Measurements from ENCODE around the gene PIANP. TPM values are rescaled to one million over a fixed set of nuclear protein-coding genes. Genes with fewer than 3 reads are reported as not detected.

The PIANP gene
- total and polyA plus RNA-seq, 2 experiments from 2014 or later = 0.36 to 5.0 TPM

GRCh38 chr12:6672143-6672542 is 28.5 kb downstream of the PIANP start:
- no peak for TF ChIP-seq CTCF (IDR thresholded peaks at IDR 0.05; ENCODE audit: low read depth, low read length)
- Histone ChIP-seq H3K27ac (no peak overlapping the region), H3K9me3 (ENCODE audit: low read depth) (no peaks in the 10 kb centered on the region), H3K4me3 (no peak overlapping the region), H3K4me1 (ENCODE audit: low read depth) (no peaks in the 10 kb centered on the region), H3K36me3 (peaks cover 88% of the 10 kb centered on the region), H3K27me3 (no peaks in the 10 kb centered on the region)
- DNase-seq (ENCODE audit: low read depth in 1 of 2, low spot score in 1 of 2) = no peak

- no peak for DNase-seq (ENCODE audit: low read depth in 1 of 2, low spot score in 1 of 2)
- H3K4me3 ChIP-seq = no peak overlapping the region
- peaks cover 55% of the 10 kb centered on the region for H3K36me3 ChIP-seq
- H3K9me3 ChIP-seq (ENCODE audit: low read depth) = no peaks in the 10 kb centered on the region
- no peaks in the 10 kb centered on the region for H3K27me3 ChIP-seq
- TF ChIP-seq CTCF (IDR thresholded peaks at IDR 0.05; ENCODE audit: low read depth, low read length) = no peak
- no peak overlapping the region for H3K27ac ChIP-seq
- no peaks in the 10 kb centered on the region for H3K4me1 ChIP-seq (ENCODE audit: low read depth)
These were observed 32.9 kb downstream of the PIANP start for GRCh38 chr12:6667559-6668210.

DNA sequence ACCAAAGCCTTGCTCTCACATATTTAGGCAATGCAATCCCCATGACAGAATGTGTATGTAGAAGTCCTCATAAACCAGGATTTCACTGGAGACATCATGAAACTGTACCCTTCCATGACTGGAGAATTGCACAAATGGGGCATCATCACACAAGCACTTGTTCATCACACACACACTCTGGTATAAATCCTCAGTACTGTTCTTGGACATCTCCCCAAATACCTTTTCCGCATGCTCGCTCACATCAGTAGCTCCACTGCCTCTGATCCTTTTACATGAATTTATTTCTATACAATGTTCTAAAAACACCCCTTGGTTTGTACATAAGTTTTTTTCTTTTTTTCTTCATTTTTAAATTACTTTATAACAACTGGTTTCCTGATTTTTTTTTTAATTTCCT is 34.4 kb downstream of the PIANP start:
- no peak for TF ChIP-seq CTCF (IDR thresholded peaks at IDR 0.05; ENCODE audit: low read depth, low read length)
- no peaks in the 10 kb centered on the region for H3K27me3 ChIP-seq
- DNase-seq (ENCODE audit: low read depth in 1 of 2, low spot score in 1 of 2) = no peak
- H3K27ac ChIP-seq = no peak overlapping the region
- peaks cover 7% of the 10 kb centered on the region for H3K4me1 ChIP-seq (ENCODE audit: low read depth)
- no peaks in the 10 kb centered on the region for H3K9me3 ChIP-seq (ENCODE audit: low read depth)
- no peak overlapping the region for H3K4me3 ChIP-seq
- peaks cover 40% of the 10 kb centered on the region for H3K36me3 ChIP-seq

DNA sequence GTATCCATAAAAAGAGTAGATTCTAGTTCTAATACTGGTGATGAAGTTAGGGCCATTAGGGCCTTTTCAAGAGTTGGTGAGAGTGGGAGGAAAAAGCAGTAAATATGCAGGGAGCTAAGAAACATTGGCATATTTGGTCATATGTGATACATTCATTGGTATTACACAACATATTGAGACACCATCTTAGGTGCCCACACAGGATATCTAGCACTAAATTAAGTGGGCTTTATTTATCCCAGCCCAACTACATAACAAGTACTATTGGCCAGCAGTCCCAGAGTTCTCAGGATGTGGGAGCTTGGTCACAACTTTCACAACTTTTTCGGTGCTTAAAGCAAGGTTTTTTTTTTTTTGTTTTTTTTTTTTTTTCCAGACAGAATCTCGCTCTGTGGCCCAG is 35.7 kb downstream of the PIANP start:
- no peaks in the 10 kb centered on the region for H3K9me3 ChIP-seq (ENCODE audit: low read depth)
- H3K27me3 ChIP-seq = no peaks in the 10 kb centered on the region
- H3K36me3 ChIP-seq = peaks cover 27% of the 10 kb centered on the region
- H3K4me1 ChIP-seq (ENCODE audit: low read depth) = peaks cover 7% of the 10 kb centered on the region
- no peak overlapping the region for H3K4me3 ChIP-seq
- no peak for TF ChIP-seq CTCF (IDR thresholded peaks at IDR 0.05; ENCODE audit: low read depth, low read length)
- no peak overlapping the region for H3K27ac ChIP-seq
- no peak for DNase-seq (ENCODE audit: low read depth in 1 of 2, low spot score in 1 of 2)

GRCh38 chr12:6662906-6663742 is 37.5 kb downstream of the PIANP start, which contains the start of gene ING4:
ING4 (minus strand) TSS chr12:6663119; CDS start chr12:6663101, 18 bp downstream.
- Histone ChIP-seq H3K4me1 (ENCODE audit: low read depth) (peaks cover 7% of the 10 kb centered on the region), H3K36me3 (peaks cover 13% of the 10 kb centered on the region), H3K27ac (peak within 1 kb of the TSS; percentile 78), H3K9me3 (ENCODE audit: low read depth) (no peaks in the 10 kb centered on the region), H3K27me3 (no peaks in the 10 kb centered on the region), H3K4me3 (peak within 1 kb of the TSS; percentile 78)
- no peak for TF ChIP-seq CTCF (IDR thresholded peaks at IDR 0.05; ENCODE audit: low read depth, low read length)
- DNase-seq (ENCODE audit: low read depth in 1 of 2, low spot score in 1 of 2) = peak; percentile 99 to 100

Data from cardiac muscle cell (in vitro differentiated cells and primary cell).